HL-60 (cell line): ENCODE data around the gene GNAQ.

Source experiments
- DNase-seq, 2 experiments: peaks; one replicate each; pipeline ENCODE4 v3.0.0-alpha.2; 2010 to 2020; ENCODE audit warnings: low read depth in 1 of 2, low spot score in 1 of 2
- H3K27ac ChIP-seq: fragments of 250-450 bp; sonication (Bioruptor Pico); replicated peaks from 2 replicates; pipeline ENCODE4 v1.5.1; 2020; ENCODE audit warnings: mild to moderate bottlenecking, moderate library complexity
- H3K27me3 ChIP-seq: fragments of 250-450 bp; sonication (Bioruptor Pico); 2 replicates; pipeline ENCODE4 v1.5.1; 2021; ENCODE audit warnings: mild to moderate bottlenecking, moderate library complexity; ENCODE audit not compliant: insufficient read depth, poor library complexity, severe bottlenecking
- H3K4me3 ChIP-seq: replicated peaks from 2 replicates; pipeline ENCODE4 v1.5.1; 2011; ENCODE audit warnings: mild to moderate bottlenecking, control low read depth, low read length; ENCODE audit not compliant: insufficient read depth
- CTCF ChIP-seq: IDR thresholded peaks from one replicate; pipeline ENCODE4 v1.5.1; 2011; ENCODE audit warnings: low read length, control low read depth, inconsistent platforms; ENCODE audit not compliant: insufficient read depth
- GABPA ChIP-seq: IDR thresholded peaks from 2 replicates; pipeline ENCODE4 v1.6.1; 2012; ENCODE audit warnings: low read depth
- POLR2AphosphoS5 ChIP-seq: IDR thresholded peaks from 2 replicates; pipeline ENCODE4 v1.6.1; 2012; ENCODE audit warnings: low read depth
- REST ChIP-seq: IDR thresholded peaks from 2 replicates; pipeline ENCODE4 v1.6.1; 2012; ENCODE audit warnings: low read depth; ENCODE audit not compliant: insufficient replicate concordance
- SPI1 ChIP-seq: IDR thresholded peaks from 2 replicates; pipeline ENCODE4 v1.6.1; 2012; ENCODE audit warnings: low read depth, mild to moderate bottlenecking, borderline replicate concordance

Gene GNAQ

GRCh38 chr9:77759391-77759790 lies 272.2 kb downstream of the GNAQ start:
- no peak for TF ChIP-seq SPI1
- TF ChIP-seq REST, result no peak
- no peak for TF ChIP-seq GABPA
- no peak for TF ChIP-seq CTCF
- no peak for TF ChIP-seq POLR2AphosphoS5

DNA sequence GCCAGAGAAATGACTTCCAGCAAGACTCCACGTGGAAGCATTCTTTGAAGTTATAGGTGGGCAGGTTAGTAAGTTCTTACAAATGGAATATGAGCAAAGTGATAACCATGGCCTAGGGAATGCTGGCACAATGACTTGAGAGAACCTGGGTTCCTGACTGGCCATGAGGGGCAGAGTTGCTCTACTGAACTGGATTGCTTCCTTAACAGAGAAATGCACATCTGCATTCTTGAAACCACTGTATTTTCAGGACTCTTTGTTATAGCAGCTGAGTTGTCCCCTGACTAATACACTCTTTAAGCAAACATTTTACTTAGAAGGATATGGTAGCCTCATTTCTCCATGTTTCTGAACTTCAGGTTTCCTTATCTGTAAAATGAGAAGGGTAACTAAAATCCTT lies 275.2 kb downstream of the GNAQ start:
- Histone ChIP-seq H3K27me3 (no peaks in the 10 kb centered on the region), H3K27ac (no peak overlapping the region), H3K4me3 (no peak overlapping the region)
- TF ChIP-seq CTCF (no peak), POLR2AphosphoS5 (no peak), SPI1 (no peak), GABPA (no peak), REST (no peak)
- no peak for DNase-seq

More at GRCh38 chr9:77759391-77759790, 272.2 kb downstream of the GNAQ start:
- no peak overlapping the region for H3K4me3 ChIP-seq
- H3K27ac ChIP-seq, result no peak overlapping the region
- no peaks in the 10 kb centered on the region for H3K27me3 ChIP-seq
- DNase-seq, result no peak

GRCh38 chr9:77753180-77753579 lies 278.4 kb downstream of the GNAQ start:
- H3K4me3 ChIP-seq, result no peak overlapping the region
- no peak overlapping the region for H3K27ac ChIP-seq
- TF ChIP-seq REST (no peak), GABPA (no peak), CTCF (no peak), SPI1 (no peak), POLR2AphosphoS5 (no peak)
- H3K27me3 ChIP-seq, result no peaks in the 10 kb centered on the region
- DNase-seq, result no peak
